Osteoblast (primary cell): ENCODE data around the gene GNAL. TPM values are rescaled to one million over a fixed set of nuclear protein-coding genes. Genes with fewer than 3 reads are reported as not detected.

ENCODE experiments used
- DNase-seq: peaks from one replicate; pipeline ENCODE4 v3.0.0; 2011; ENCODE audit warnings: low spot score, mixed read lengths; ENCODE audit not compliant: insufficient read length; ENCODE audit errors: missing footprints
- H2AFZ ChIP-seq: 2 replicates; pipeline ENCODE4 v1.6.0; 2011; ENCODE audit warnings: mild to moderate bottlenecking, low read length
- H3K27ac ChIP-seq: 2 replicates; pipeline ENCODE4 v1.5.1; 2011; ENCODE audit warnings: mild to moderate bottlenecking, low read depth, low read length, moderate library complexity
- H3K27me3 ChIP-seq: 2 replicates; pipeline ENCODE4 v1.6.0; 2012; ENCODE audit warnings: mild to moderate bottlenecking, control low read depth, inconsistent platforms, low read length, moderate library complexity; ENCODE audit not compliant: insufficient read depth
- H3K36me3 ChIP-seq: 2 replicates; pipeline ENCODE4 v1.5.1; 2011; ENCODE audit warnings: mild to moderate bottlenecking, low read length, control low read depth, moderate library complexity; ENCODE audit not compliant: insufficient read depth
- H3K4me1 ChIP-seq: 2 replicates; pipeline ENCODE4 v1.5.1; 2011; ENCODE audit warnings: mild to moderate bottlenecking, low read length, control low read depth, moderate library complexity; ENCODE audit not compliant: insufficient read depth
- H3K4me2 ChIP-seq: 2 replicates; pipeline ENCODE4 v1.6.0; 2011; ENCODE audit warnings: mild to moderate bottlenecking, low read length; ENCODE audit not compliant: insufficient read depth
- H3K4me3 ChIP-seq: fragments of 200-600 bp; sonication (generic); 3 replicates; pipeline ENCODE4 v1.5.1; 2012; ENCODE audit warnings: mild to moderate bottlenecking, low read length, inconsistent platforms; ENCODE audit not compliant: insufficient read depth
- H3K79me2 ChIP-seq: 2 replicates; pipeline ENCODE4 v1.6.0; 2012; ENCODE audit warnings: mild to moderate bottlenecking, low read length, control low read depth, inconsistent platforms; ENCODE audit not compliant: insufficient read depth
- H3K9me3 ChIP-seq: 2 replicates; pipeline ENCODE4 v1.5.1; 2011; ENCODE audit warnings: low read depth, low read length, control low read depth
- H4K20me1 ChIP-seq: 2 replicates; pipeline ENCODE4 v1.6.0; 2012; ENCODE audit warnings: mild to moderate bottlenecking, low read length, control low read depth; ENCODE audit not compliant: insufficient read depth
- CTCF ChIP-seq: IDR thresholded peaks from 2 replicates; pipeline ENCODE4 v1.5.1; 2011; ENCODE audit warnings: mild to moderate bottlenecking, low read depth, low read length, moderate library complexity; ENCODE audit errors: extremely low read depth
- total RNA-seq: library from RNA; depleted of rRNA; stranded (reverse); fragments of >200 nt; gene quantifications from 2 replicates; pipeline ENCODE4 v1.2.3, GENCODE V29; 2012

Gene GNAL
- total RNA-seq, 1 donor, result 0.72 TPM

DNA sequence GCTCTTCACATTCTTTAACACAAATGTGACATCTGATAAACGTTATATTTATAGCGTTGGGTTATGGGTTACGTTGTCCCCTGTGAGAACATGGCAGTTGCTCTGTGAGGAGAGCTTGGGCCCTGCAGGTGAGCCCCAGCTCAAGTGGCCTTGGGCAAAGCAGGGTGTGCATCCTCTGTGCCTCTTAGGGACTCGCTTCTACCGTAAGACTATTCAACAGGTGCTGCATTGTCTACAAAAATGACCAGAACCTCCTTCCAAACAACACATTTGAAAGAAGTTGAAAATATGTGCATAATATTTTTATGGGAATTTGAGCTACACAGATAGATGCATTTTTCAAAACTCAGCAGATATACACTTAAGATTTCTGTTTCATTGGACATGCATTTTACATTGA is 145.7 kb downstream of the GNAL start:
- no peak overlapping the region for H3K27ac ChIP-seq
- H3K79me2 ChIP-seq, result no peaks in the 10 kb centered on the region
- H3K4me1 ChIP-seq, result no peaks in the 10 kb centered on the region
- H2AFZ ChIP-seq, result no peak overlapping the region
- no peak for DNase-seq
- no peaks in the 10 kb centered on the region for H4K20me1 ChIP-seq
- no peaks in the 10 kb centered on the region for H3K27me3 ChIP-seq
- no peaks in the 10 kb centered on the region for H3K9me3 ChIP-seq
- no peaks in the 10 kb centered on the region for H3K36me3 ChIP-seq
- H3K4me2 ChIP-seq, result no peak overlapping the region
- no peak for TF ChIP-seq CTCF
- no peak overlapping the region for H3K4me3 ChIP-seq

- TF ChIP-seq CTCF, result no peak
- no peaks in the 10 kb centered on the region for H4K20me1 ChIP-seq
- no peaks in the 10 kb centered on the region for H3K4me1 ChIP-seq
- no peak for DNase-seq
- H3K9me3 ChIP-seq, result no peaks in the 10 kb centered on the region
- no peaks in the 10 kb centered on the region for H3K79me2 ChIP-seq
- no peak overlapping the region for H2AFZ ChIP-seq
- no peaks in the 10 kb centered on the region for H3K36me3 ChIP-seq
- H3K27me3 ChIP-seq, result no peaks in the 10 kb centered on the region
- no peak overlapping the region for H3K4me2 ChIP-seq
- H3K27ac ChIP-seq, result no peak overlapping the region
- H3K4me3 ChIP-seq, result no peak overlapping the region
These were observed 150.5 kb downstream of the GNAL start for GRCh38 chr18:11839556-11839955.

DNA sequence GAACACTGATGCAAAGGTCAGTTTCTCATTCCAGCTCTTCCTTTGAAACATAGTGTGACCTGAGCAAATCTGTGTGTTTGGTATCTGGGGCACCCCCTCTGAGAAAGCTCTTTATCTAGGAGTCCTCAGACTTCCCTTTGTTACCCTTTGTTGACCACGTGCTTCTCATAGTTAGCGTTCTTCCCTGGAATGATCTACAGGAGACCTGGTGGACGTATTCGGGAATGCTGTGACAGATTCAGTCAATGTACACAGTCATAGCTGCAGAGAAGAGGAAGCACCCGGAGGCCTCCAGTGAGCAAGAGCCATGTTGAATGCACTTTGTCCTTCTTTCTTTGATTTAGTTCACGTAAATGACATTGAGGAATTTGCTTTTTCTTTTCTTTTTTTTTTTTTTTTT is 151.4 kb downstream of the GNAL start:
- no peak for DNase-seq
- H2AFZ ChIP-seq, result no peak overlapping the region
- TF ChIP-seq CTCF, result no peak
- H3K36me3 ChIP-seq, result no peaks in the 10 kb centered on the region
- no peak overlapping the region for H3K4me3 ChIP-seq
- no peaks in the 10 kb centered on the region for H3K79me2 ChIP-seq
- no peaks in the 10 kb centered on the region for H3K4me1 ChIP-seq
- no peaks in the 10 kb centered on the region for H3K9me3 ChIP-seq
- H4K20me1 ChIP-seq, result no peaks in the 10 kb centered on the region
- no peak overlapping the region for H3K27ac ChIP-seq
- H3K27me3 ChIP-seq, result no peaks in the 10 kb centered on the region
- no peak overlapping the region for H3K4me2 ChIP-seq

DNA sequence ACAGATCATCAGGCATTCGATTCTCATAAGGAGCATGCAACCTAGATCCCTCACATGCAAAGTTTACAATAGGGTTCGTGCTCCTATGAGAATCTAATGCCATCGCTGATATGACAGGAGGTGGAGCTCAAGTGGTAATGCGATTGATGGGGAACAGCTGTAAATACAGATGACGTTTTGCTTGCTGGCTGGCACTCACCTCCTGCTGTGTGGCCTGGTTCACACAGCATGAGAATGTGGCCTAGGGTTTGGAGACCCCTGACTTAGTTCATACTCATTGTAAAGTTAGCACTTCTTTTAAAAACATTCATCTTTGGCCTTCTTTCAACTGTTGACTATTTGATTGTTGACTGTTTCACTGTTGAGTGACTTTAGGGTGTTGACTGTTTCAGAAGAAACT is 153.5 kb downstream of the GNAL start:
- H3K9me3 ChIP-seq, result no peaks in the 10 kb centered on the region
- H3K4me1 ChIP-seq, result no peaks in the 10 kb centered on the region
- H3K27me3 ChIP-seq, result no peaks in the 10 kb centered on the region
- no peaks in the 10 kb centered on the region for H4K20me1 ChIP-seq
- no peak overlapping the region for H3K4me2 ChIP-seq
- H3K36me3 ChIP-seq, result no peaks in the 10 kb centered on the region
- no peak for DNase-seq
- H3K79me2 ChIP-seq, result no peaks in the 10 kb centered on the region
- no peak for TF ChIP-seq CTCF
- H2AFZ ChIP-seq, result no peak overlapping the region
- no peak overlapping the region for H3K4me3 ChIP-seq
- no peak overlapping the region for H3K27ac ChIP-seq
